ENCODE results near the gene DOCK1. TPM values are rescaled to one million over a fixed set of nuclear protein-coding genes. Genes with fewer than 3 reads are reported as not detected.
"Not testable (repeated sequence)": the region's sequence is repeated elsewhere in the genome, so short reads cannot be mapped to it uniquely, and the experiment has no call there.

DOCK1 gene
- total RNA-seq, 1 experiment from 2014 or later = 16.4 TPM

- no peak for DNase-seq (ENCODE audit: low read depth)
Observed at GRCh38 chr10:127272076-127272475, 366.8 kb downstream of the DOCK1 start.

GRCh38 chr10:127275272-127275671 is 370.0 kb downstream of the DOCK1 start:
- no peak for DNase-seq (ENCODE audit: low read depth)

GRCh38 chr10:127275793-127276450 is 370.7 kb downstream of the DOCK1 start:
- no peak for DNase-seq (ENCODE audit: low read depth)

GRCh38 chr10:127276794-127277462 is 371.7 kb downstream of the DOCK1 start:
- no peak for DNase-seq (ENCODE audit: low read depth)

- peak; percentile 25 for DNase-seq (ENCODE audit: low read depth)
Observed at GRCh38 chr10:127278001-127278400, 372.8 kb downstream of the DOCK1 start.

GRCh38 chr10:127279334-127279774 is 374.1 kb downstream of the DOCK1 start:
- no peak for DNase-seq (ENCODE audit: low read depth)

- DNase-seq (ENCODE audit: low read depth) = no peak
Observed at GRCh38 chr10:127280446-127280845, 375.2 kb downstream of the DOCK1 start.

- DNase-seq (ENCODE audit: low read depth) = no peak
Observed at GRCh38 chr10:127283017-127283416, 377.8 kb downstream of the DOCK1 start.

- DNase-seq (ENCODE audit: low read depth) = no peak
Observed at GRCh38 chr10:127283576-127283975, 378.3 kb downstream of the DOCK1 start.

GRCh38 chr10:127290850-127291249 is 385.6 kb downstream of the DOCK1 start:
- no peak for DNase-seq (ENCODE audit: low read depth)

- DNase-seq (ENCODE audit: low read depth) = no peak
Observed at GRCh38 chr10:127291329-127291728, 386.1 kb downstream of the DOCK1 start.

GRCh38 chr10:127292888-127293287 is 387.7 kb downstream of the DOCK1 start:
- DNase-seq (ENCODE audit: low read depth) = no peak

GRCh38 chr10:127293640-127294039 is 388.4 kb downstream of the DOCK1 start:
- DNase-seq (ENCODE audit: low read depth) = peak; percentile 29

- no peak for DNase-seq (ENCODE audit: low read depth)
Observed at GRCh38 chr10:127296696-127297095, 391.5 kb downstream of the DOCK1 start.

- DNase-seq (ENCODE audit: low read depth) = no peak
Observed at GRCh38 chr10:127298381-127298780, 393.2 kb downstream of the DOCK1 start.

GRCh38 chr10:127299192-127299591 is 394.0 kb downstream of the DOCK1 start:
- not testable (repeated sequence) for DNase-seq (ENCODE audit: low read depth)

GRCh38 chr10:127299956-127300689 is 394.9 kb downstream of the DOCK1 start:
- no peak for DNase-seq (ENCODE audit: low read depth)

GRCh38 chr10:127300868-127301321 is 395.7 kb downstream of the DOCK1 start:
- DNase-seq (ENCODE audit: low read depth) = no peak

GRCh38 chr10:127302343-127302742 is 397.1 kb downstream of the DOCK1 start:
- DNase-seq (ENCODE audit: low read depth) = no peak

GRCh38 chr10:127303105-127303504 is 397.9 kb downstream of the DOCK1 start:
- DNase-seq (ENCODE audit: low read depth) = no peak

- no peak for DNase-seq (ENCODE audit: low read depth)
Observed at GRCh38 chr10:127303746-127304145, 398.5 kb downstream of the DOCK1 start.

- no peak for DNase-seq (ENCODE audit: low read depth)
Observed at GRCh38 chr10:127306479-127306878, 401.3 kb downstream of the DOCK1 start.

GRCh38 chr10:127307338-127307737 is 402.1 kb downstream of the DOCK1 start:
- DNase-seq (ENCODE audit: low read depth) = no peak
